Activated naive CD4-positive, alpha-beta T cell (primary cell): ENCODE results near the gene XBP1.
"Not testable (repeated sequence)": the region's sequence is repeated elsewhere in the genome, so short reads cannot be mapped to it uniquely, and the experiment has no call there.

Experiments used
- DNase-seq, 4 experiments: peaks; one replicate each; lab custom pipeline; 2025; lab: John Stamatoyannopoulos, UW

XBP1 gene

DNA sequence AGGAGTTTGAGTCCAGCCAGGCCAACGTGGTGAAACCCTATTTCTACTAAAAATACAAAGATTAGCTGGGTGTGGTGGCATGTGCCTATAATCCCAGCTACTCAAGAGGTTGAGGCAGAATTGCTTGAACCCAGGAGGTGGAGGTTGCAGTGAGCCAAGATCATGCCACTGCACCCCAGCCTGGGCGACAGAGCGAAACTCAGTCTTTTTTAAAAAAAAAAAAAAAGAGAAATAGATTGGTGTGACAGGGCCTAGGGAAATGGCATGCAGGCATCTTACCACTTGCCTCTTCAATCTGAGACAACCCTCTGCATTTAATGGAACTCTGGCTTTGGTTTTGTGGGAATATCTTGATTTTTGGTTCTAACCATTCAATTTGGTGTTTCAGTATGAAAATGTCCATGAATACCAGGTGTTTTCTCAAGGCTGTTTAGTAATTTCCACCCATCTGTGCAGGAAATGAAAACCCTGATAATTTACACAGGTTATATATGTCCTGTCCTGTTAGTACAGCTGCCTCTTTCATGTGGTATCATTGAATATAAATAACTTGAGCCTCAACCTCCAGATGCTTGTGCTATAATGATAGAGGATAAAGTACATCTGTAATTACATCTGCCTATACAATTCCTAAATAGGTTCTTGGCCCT is 8.4 kb downstream of the XBP1 start:
- DNase-seq = no peak

DNA sequence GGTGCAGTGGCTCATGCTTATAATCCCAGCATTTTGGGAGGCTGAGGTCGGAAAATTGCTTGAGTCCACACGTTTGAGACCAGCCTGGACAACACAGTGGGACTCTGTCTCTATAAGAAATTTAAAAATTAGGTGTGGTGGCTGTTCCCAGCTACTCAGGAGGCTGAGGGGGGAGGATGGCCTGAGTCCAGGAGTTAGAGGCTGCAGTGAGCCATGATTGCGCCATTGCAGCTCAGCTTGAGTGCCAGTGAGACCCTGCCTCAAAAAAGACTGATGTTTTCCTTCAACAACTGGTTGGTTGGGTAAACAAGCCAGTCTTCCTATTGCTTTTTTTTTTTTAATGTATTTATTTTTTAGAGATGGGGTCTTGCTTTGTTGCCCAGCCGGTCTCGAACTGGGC is 9.2 kb downstream of the XBP1 start:
- DNase-seq = no peak

DNA sequence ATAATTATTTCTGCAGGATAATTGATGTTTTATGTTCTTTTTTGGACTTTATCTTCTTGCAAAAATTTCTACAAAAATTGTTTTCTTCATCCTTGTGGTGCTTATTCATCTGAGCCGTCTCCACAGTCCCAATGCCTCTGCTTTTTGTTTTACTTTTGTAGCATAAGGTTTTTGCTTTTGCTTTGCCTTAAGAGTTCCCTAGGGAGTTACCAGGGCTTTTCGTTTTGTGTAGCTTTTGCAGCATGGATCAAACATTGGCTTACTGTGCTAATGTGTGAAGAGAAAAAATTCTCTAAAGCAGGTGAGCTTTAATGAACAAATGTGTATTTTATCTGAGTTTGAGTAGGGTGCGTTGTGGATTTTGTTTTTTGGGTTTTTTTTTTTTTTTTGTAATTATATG is 11.8 kb downstream of the XBP1 start:
- DNase-seq = no peak

DNA sequence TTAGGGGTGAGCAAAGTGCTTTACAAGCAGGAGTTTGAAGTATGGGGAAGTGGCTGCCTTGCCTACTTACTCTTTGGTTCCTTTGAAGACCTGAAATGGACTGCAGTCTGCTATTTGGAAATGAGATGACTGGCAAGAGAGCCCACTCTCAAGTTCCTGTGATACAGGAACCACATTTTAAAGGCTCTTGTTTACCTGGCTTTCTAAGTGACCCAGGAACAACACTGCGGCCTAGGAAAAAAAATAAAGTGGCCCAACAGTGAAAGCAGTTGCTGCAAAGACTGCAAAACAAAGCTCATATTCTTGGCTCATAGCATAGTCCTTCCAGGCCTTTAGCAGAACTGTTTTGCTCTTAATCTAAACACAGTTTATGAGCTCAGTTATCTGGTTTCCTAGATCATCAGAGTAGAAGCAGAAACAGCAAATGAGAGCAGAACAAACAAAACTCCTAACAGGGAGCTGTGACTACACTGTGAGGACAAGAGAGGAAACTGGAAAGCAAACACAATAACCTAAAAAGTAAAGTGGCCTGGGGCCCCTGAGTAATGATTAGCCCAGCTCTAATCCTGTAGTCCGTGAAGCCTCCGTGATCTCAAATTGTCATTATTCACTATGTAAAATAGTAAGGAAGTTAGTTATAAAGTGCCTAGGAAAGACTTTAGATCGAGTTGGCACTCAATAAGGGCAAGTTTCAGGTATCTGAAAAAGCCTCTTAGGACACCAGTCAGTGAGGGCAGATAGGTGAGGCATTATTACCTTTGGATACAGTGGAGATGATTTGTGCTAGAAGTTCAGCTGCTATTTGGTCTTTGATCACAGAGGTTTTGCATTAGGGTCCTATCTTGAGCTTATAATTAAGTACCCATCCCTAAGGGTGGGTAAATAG is 16.3 kb downstream of the XBP1 start:
- DNase-seq = no peak

DNA sequence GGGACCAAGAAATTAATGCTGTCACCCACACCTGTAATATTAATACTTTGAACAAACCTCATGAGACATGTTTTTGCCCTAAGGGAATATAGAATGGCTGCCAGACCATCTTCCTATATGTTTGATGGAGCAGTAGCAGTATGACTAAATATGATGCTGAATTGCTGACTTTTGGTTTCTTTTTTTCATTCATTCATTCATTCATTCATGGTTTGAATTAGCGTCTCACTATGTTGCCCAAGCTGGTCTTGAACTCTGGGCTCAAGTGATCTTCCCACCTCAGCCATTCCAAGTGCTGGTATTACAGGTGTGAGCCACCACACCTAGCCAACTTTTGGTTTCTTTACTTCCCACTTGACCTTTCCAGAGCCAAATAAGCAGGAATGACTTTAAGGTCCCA is 20.1 kb downstream of the XBP1 start:
- DNase-seq = no peak

DNA sequence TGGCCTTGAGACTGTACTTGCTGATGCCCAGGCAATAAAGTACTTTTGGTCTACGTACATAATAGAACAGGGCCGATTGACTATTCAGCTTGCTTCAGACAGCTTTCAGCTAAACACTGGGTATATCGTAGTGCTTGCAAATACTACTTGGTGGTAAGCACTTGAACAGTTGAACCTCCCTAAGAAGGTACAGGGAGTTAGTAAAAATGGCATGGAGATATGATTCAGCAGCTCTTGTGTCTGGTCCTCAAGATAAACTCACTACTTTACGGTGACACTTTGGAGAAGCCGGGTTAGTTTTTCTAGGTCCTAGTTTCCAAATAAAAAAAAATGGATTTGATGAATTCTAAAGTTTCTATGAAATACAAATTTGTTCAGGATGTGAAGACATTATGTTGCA is 20.5 kb downstream of the XBP1 start:
- DNase-seq = no peak

DNA sequence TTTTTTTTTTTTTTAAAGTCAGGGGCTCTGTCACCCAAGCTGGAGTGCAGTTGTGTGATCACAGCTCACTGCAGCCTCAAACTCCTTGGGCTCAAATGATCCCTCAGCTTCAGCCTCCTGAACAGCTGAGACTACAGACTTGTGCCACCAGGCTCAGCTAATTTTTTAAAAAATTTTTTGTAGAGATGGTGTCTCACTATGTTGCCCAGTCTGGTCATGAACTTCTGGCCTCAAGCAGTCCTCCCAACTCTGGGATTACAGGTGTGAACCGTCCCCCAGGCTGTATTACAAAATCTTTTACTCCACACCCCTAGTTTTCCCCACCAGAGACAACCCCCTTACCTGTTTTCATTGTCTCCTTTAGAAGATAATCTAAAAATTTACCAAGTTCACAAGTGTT is 26.0 kb downstream of the XBP1 start:
- DNase-seq = no peak

DNA sequence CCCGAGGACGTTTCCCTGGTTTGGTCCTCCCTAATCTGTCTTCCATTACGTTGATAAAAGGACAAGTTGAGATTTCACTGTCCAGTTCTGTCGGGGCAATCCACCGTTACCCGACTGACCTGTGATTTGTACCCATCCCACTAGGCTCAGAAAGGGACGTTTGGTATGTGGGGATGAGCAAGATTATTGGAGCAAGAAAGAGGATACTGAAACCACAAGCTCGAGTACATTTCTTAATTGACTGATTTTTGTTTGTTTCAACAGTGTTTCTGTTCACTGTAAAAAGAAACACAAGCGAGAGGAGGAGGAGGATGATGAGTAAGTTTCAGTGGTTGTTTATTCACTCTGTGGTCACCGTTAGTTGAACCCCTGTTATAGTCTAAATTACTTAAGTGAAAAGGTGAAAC is 26.9 kb downstream of the XBP1 start:
- no peak for DNase-seq

DNA sequence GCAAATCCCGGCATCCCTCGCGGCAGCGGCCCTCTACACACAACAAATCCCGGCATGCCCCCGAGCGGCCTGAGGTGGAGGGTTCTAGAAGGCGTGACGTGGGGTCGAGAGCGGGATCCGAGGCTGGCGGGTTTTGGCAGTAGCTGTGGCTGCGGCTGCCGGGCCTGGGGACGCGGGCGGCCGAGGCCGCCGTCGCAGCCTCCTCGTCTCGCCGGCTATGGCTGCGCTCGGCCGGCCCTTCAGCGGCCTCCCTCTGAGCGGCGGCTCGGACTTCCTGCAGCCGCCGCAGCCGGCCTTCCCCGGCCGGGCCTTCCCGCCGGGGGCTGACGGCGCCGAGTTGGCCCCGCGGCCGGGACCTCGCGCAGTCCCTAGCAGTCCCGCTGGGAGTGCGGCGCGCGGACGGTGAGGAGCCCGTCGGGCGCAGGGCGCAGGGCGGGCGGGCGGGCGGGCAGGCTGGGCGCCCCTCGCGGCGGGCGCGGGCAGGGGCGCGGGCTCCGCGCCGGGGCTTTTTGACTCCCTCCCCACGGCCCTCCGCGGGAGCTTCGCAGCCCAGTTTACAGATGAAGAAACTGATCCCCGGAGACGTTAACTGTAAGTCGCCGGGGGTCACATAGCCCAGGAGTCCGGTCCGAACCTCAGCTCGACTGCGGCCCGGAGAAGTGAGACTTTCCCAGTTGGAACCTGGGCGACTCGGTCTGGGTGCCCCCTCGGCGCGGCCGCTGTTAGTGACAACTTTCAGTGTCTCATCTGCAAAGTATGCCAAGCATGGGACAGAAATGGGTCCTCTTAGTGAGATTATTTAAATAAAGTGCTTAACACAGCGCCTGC is 27.5 kb downstream of the XBP1 start, which contains the start of gene CCDC117:
TSS of gene CCDC117 (plus strand) at position 63 of the 828 bp plus-strand sequence. CDS start at position 218, 155 bp downstream.
- DNase-seq = peak; percentile 77 to 88 (median 83)

DNA sequence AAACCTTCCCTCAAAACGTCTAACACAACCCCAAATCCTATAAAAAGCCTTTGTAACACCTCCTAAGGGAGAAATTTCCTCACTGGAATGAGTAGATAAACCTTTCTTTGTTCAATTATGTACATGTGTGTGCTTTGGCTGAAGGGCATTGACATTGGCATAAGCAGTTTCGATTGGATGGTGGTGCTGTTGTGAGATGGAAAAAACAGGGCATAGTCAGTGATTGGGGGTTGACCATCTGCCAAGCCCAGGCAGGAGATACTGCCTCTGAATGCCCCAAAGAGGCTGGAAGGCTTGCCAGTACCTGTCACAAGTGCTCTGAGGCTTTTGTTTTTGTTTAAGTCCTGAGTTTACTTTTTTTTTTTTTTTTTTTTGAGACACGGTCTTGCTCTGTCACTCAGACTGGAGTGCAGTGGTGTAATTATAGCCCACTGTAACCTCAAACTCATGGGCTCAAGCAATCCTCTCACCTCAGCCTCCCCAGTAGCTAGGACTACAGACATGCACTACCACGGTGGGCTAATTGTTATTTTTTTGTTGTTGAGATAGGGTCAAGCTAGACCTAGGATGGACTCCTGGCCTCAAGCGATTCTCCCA is 29.1 kb downstream of the XBP1 start:
- DNase-seq = no peak

DNA sequence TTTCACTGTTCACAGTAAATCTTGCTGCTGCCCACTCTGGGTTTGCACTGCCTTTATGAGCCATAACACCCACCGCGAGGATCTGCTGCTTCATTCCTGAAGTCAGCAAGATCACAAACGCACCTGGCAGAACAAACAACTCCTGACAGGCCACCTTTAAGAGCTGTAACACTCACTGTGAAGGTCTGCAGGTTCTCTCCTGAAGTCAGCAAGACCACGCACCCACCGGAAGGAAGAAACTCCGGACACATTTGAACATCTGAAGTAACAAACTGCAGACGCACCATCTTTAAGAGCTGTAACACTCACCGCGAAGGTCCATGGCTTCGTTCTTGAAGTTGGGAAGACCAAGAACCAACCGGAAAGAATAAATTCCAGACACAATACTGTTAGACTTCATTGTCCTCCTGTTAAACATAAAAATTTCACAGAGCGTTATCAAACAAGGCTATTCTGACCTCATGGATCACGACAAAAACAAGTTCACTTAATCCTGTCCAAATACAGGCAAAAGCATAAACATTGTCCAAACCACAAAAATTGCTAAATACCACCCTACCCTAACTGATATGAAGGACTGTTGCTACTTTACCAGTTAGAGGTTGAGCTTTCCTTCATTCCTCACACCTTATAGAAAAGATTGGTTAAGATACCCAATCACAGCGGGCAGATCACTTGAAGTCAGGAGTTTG is 30.8 kb downstream of the XBP1 start:
- no peak for DNase-seq

DNA sequence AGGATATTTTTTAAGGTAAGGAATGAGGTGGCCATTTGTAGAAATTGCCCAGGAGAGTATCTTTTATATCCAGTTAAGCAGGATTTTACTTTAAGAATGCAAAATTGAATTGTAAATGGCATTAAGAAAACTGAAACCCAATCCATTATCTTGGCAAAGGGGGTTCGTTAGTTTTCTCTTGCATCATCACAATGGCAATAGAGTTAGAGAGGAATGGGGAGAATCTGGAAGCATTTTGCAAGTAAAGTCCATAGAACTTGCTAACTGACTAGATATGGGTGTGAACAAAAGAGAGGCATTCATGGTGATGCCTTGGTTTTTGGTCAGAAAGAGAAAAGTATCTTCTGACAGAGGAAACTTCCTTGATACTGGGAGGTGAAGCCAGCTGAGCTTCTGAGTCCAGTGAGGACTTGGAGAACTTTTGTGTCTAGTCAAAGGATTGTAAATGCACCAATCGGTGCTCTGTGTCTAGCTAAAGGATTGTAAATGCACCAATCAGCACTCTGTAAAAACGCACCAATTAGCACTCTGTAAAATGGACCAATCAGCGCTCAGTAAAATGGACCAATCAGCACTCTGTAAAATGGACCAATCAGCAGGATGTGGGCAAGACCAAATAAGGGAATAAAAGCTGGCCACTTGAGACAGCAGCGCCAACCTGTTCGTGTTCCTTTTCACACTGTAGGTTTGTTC is 31.5 kb downstream of the XBP1 start:
- DNase-seq = no peak

DNA sequence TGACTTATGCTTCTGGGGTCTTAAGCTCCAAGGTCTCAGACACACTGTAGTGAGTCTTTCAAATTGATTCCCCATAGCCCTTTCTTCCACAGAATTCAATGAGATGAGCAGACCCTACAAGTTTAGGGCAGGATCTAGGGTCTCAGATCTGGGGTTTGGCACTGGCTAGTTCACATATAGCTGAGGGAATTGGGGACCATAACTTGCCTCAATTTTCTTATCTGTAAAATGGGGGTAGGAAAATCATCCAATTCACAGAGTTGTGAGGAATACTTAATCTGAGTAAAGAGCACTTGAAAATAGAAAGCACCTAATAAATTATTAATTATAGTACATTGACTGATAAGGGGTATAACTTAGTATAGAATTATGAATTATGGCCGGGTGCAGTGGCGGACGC is 33.7 kb downstream of the XBP1 start:
- no peak for DNase-seq

DNA sequence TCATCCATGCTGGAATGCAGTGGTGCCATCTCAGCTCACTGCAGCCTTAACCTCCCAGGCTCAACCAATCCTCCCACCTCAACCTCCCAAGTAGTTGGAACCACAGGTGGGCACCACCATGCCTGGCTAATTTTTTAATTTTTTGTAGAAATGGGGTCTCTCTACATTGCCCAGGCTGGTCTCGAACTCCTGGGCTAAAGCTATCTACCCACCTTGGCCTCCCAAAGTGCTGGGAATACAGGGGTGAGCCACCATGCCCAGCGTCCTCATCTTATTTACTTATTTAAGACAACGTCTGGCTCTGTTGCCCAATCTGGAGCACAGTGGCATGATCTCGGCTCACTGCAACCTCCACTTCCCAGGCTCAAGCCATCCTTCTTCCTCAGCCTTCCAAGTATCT is 38.4 kb downstream of the XBP1 start:
- DNase-seq = not testable (repeated sequence)

DNA sequence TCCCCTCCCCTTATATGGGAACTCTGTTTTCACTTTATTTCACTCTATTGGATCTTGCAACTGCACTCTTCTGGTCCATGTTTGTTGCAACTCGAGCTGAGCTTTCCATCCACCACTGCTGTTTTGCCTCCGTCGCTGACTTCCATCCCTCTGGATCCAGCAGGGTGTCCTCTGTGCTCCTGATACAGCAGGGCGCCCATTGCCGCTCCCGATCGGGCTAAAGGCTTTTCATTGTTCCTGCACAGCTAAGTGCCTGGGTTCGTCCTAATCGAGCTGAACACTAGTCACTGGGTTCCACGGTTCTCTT is 39.0 kb downstream of the XBP1 start:
- no peak for DNase-seq

DNA sequence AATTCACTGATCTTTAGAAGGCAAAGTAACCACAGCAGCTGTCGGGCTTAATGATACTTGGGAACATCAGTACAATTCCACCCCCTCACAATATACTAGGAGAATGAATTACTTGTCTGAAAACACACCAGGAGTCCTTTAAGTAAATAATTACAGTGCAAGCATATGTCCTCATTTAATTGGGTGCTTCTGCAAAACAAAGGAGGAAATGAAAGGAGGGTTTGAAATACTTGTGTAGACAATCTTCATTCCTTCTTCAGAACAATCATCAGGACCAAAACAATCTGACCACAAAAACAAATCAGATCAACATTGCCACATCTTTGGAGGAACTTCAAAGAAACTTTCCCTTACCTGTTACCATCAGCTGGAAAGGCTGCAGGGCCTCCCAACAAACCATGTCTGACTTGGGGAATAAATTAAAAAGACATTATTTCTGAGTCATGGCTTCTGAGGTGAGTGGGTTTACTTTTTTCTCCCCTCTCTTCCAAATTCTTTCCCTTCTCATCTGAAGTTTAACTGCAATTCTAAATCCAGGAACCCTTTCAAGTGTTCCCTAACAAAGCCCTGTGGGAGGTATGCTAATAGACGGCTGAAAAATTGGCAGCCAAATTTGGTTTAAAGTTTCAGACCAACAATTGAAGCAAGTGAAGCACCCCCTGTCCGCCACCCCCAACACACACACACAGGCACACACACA is 40.4 kb downstream of the XBP1 start:
- DNase-seq = no peak

DNA sequence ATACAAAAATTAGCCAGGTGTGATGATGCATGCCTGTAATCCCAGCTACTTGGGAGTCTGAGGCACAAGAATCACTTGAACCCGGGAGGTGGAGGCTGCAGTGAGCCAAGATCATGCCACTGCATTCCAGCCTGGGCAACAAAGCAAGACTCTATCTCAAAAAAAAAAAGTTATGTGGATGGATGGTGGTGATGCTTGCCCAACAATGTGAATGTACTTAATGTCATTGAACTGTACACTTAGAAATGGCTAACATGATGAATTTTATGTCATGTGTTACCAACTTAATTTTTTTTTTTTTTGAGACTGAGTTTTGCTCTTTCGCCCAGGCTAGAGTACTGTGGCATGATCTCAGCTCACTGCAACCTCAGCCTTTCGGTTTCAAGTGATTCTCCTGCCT is 45.9 kb downstream of the XBP1 start:
- DNase-seq = not testable (repeated sequence)

DNA sequence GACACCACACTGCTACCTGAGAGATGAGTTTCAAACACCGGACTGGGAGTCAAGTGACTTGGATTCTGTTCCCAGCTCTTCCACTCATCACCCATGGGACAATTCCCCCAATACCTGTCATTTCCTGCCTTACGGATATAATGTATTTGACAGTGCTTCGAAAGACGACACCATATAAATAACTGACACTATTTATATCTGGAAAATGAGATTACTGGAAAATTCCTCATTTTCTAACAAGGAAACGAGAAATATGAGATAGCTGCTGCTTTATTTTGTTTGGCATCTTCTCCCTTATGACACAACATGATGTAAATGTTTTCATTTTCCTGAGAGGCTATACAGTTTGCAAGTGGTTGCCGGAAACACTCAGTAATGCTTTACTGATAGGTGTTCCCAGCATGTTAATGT is 49.9 kb downstream of the XBP1 start:
- no peak for DNase-seq
